GM12878 (cell line): Measurements from ENCODE around the gene CNMD. TPM values are rescaled to one million over a fixed set of nuclear protein-coding genes. Genes with fewer than 3 reads are reported as not detected.

Experiments
- ATAC-seq: fragments of 200-7000 bp; cut with Tn5 transposase; 3 replicates; pipeline ENCODE4 v1.9.1; 2020; ENCODE audit warnings: mild to moderate bottlenecking, moderate library complexity
- BruUV-seq: library from RNA; stranded (reverse); fragments of 400-500 nt; replicated peaks from 2 replicates; lab custom pipeline; 2021; lab: Mats Ljungman, UMichigan
- CTCF ChIA-PET: fragments of 300-600 bp; sonication (Branson Sonifier 250); formaldehyde crosslinking; extraction: SDS; loops from one replicate; lab custom pipeline; 2021; ENCODE audit warnings: inconsistent platforms; lab: Yijun Ruan, JAX
- POLR2A ChIA-PET: fragments of 350-600 bp; formaldehyde crosslinking; extraction: SDS; loops from one replicate; lab custom pipeline; 2021; ENCODE audit warnings: inconsistent platforms; lab: Charles Lee
- RAD21 ChIA-PET: fragments of 300-600 bp; sonication (Branson Sonifier 250); formaldehyde crosslinking; loops from one replicate; lab custom pipeline; 2023; ENCODE audit warnings: antibody characterized with exemption; ENCODE audit not compliant: unreplicated experiment; lab: Charles Lee
- SMC1A ChIA-PET: fragments of 300-600 bp; sonication (Branson Sonifier 250); formaldehyde crosslinking; loops from one replicate; lab custom pipeline; 2023; ENCODE audit not compliant: unreplicated experiment, uncharacterized antibody; lab: Charles Lee
- DNase-seq: peaks from one replicate; pipeline ENCODE4 v3.0.0-alpha.2; 2011; ENCODE audit warnings: low read depth, low spot score
- FAIRE-seq: peaks from 3 replicates; lab custom pipeline; 2011; peaks lifted over from hg19 to GRCh38; lab: Jason Lieb, UNC
- H2AFZ ChIP-seq: 2 replicates; pipeline ENCODE4 v1.6.0; 2011; ENCODE audit warnings: low read depth, low read length, control low read depth; ENCODE audit not compliant: control insufficient read depth
- H3K27ac ChIP-seq: 2 replicates; pipeline ENCODE4 v1.5.1; 2011; ENCODE audit warnings: control low read depth; ENCODE audit not compliant: control insufficient read depth, insufficient read depth
- H3K27me3 ChIP-seq, 2 experiments: replicated peaks in 1 of 2; 2 replicates each; pipeline versions ENCODE4 v1.6.0 to v1.6.1; 2011; ENCODE audit warnings: low read length in 1 of 2; ENCODE audit not compliant: control insufficient read depth in 2 of 2, insufficient read depth in 2 of 2
- H3K36me3 ChIP-seq, 2 experiments: 2 replicates each; pipeline ENCODE4 v1.5.1; 2011; ENCODE audit warnings: low read length in 1 of 2; ENCODE audit not compliant: control insufficient read depth in 2 of 2, insufficient read depth in 2 of 2
- H3K4me1 ChIP-seq: 2 replicates; pipeline ENCODE4 v1.6.1; 2011; ENCODE audit warnings: mild to moderate bottlenecking, low read length, moderate library complexity, mixed read lengths; ENCODE audit not compliant: control insufficient read depth, insufficient read depth
- H3K4me2 ChIP-seq: 2 replicates; pipeline ENCODE4 v1.6.0; 2011; ENCODE audit warnings: control low read depth; ENCODE audit not compliant: control insufficient read depth, insufficient read depth
- H3K4me3 ChIP-seq: fragments of 200-600 bp; sonication (generic); 2 replicates; pipeline ENCODE4 v1.5.1; 2016
- H3K79me2 ChIP-seq: 2 replicates; pipeline ENCODE4 v1.6.0; 2011; ENCODE audit warnings: low read length; ENCODE audit not compliant: control insufficient read depth, insufficient read depth
- H3K9ac ChIP-seq: 2 replicates; pipeline ENCODE4 v1.8.0; 2011; ENCODE audit warnings: low read length, control low read depth, mixed read lengths; ENCODE audit not compliant: control insufficient read depth, insufficient read depth
- H3K9me3 ChIP-seq: replicated peaks from 3 replicates; pipeline ENCODE4 v1.5.1; 2011; ENCODE audit warnings: mild to moderate bottlenecking, low read length; ENCODE audit not compliant: control insufficient read depth, insufficient read depth
- H4K20me1 ChIP-seq: 2 replicates; pipeline ENCODE4 v1.6.0; 2011; ENCODE audit not compliant: control insufficient read depth, insufficient read depth
- GATAD2B ChIP-seq: fragments of 450-650 bp; conservative IDR thresholded peaks from 2 replicates; pipeline ENCODE4 v1.6.1; 2017; ENCODE audit warnings: low read depth, mild to moderate bottlenecking, moderate library complexity
- SRF ChIP-seq, 2 experiments: IDR thresholded peaks; 2 replicates each; pipeline ENCODE4 v1.6.1; 2011; ENCODE audit warnings: low read depth in 2 of 2, low read length in 2 of 2, mild to moderate bottlenecking in 1 of 2, moderate library complexity in 1 of 2
- TAF1 ChIP-seq: IDR thresholded peaks from 2 replicates; pipeline ENCODE4 v1.6.1; 2011; ENCODE audit warnings: mild to moderate bottlenecking, low read depth, low read length, borderline replicate concordance
- YBX1 ChIP-seq: fragments of 450-650 bp; IDR thresholded peaks from 2 replicates; pipeline ENCODE4 v1.6.1; 2016; ENCODE audit warnings: antibody characterized with exemption
- WGBS: methylation state at CpG from one replicate; pipeline ENCODE4 v1.1.6; 2016; ENCODE audit warnings: low lambda C conversion rate; ENCODE audit not compliant: insufficient replicate concordance, insufficient coverage; ENCODE audit errors: missing lambda C conversion rate; 5-methylcytosine and 5-hydroxymethylcytosine counted together
- in situ Hi-C: fragments of 300-500 bp; cut with MboI; formaldehyde crosslinking; loops from 9 replicates; pipeline ENCODE4 v1.14.3; 2018; ENCODE audit warnings: mixed read lengths
- intact Hi-C: fragments of 100-400 bp; cut with micrococcal nuclease; formaldehyde crosslinking; loops from one replicate; pipeline ENCODE4 v1.14.2; 2022; ENCODE audit not compliant: unreplicated experiment
- polyA plus RNA-seq, 11 experiments: library from polyadenylated mRNA; depleted of rRNA in 4 of 11; unstranded in 6 of 11; stranded (reverse) in 5 of 11; fragments of >200 nt; fragmentation: Nextera tagmentation in 4 of 11; fragmentation: Illumina TruSeq in 1 of 11; extraction: Ambion mirVana in 4 of 11; extraction: Trizol in 1 of 11; gene quantifications; 1 replicate in 1 of 11; 2 replicates in 10 of 11; pipeline versions ENCODE4 v1.2.1 to v1.2.3, GENCODE V29; 2011 to 2016; ENCODE audit warnings: inconsistent platforms in 2 of 11, missing spikeins in 2 of 11, low read depth in 1 of 11
- total RNA-seq, 4 experiments: library from RNA; depleted of rRNA in 3 of 4; stranded (reverse); fragments of >200 nt in 3 of 4; fragmentation: Illumina TruSeq in 1 of 4; extraction: Trizol in 1 of 4; gene quantifications; 2 replicates each; pipeline versions ENCODE4 v1.2.1 to v1.2.3, GENCODE V29; 2013 to 2021
- TF ChIP-seq, protein P1 (sequence below): fragments of 450-650 bp; IDR thresholded peaks from 2 replicates; pipeline ENCODE4 v1.6.1; 2018; ENCODE audit warnings: borderline replicate concordance, mild to moderate bottlenecking; ENCODE audit not compliant: partially characterized antibody

CNMD gene
- total and polyA plus RNA-seq, 10 of the 15 experiments (the other 5 are each of a cell fraction or from before 2014, with no cell fraction given) = 0.31 to 1.6 (median 0.73) TPM

DNA sequence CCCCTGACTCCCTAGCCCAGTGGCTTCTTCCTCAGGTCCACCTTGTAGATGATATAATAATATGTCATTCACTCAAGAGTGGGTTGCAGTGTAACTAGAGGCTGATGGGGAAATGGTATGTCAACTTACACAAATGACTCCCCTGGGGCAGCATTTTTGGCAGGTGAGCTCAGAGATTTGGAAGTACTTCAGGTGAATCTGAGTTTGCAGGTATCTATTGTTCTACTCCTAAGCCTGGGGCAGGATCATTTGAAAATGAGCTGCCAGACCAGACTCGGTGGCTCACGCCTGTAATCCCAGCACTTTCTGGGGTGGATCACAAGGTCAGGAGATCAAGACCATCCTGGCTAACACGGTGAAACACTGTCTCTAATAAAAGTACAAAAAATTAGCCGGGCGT is 11.6 kb upstream of the CNMD start:
- ChIA-PET RAD21 (interaction anchor here (1.1 to 1.5 kb wide), 4 partner anchors 26 to 75 kb away, joined by 3 to 4 read pairs (median 4); no protein-coding TSS in a partner anchor), SMC1A (interaction anchor here (0.7 to 2.2 kb wide), 11 partner anchors 9 to 94 kb away, joined by 3 to 6 read pairs (median 4); no protein-coding TSS in a partner anchor), POLR2A (interaction anchor here (1.4 kb wide), 1 partner anchor 19 kb away, joined by 4 read pairs; no protein-coding TSS in a partner anchor), CTCF (interaction anchor here (0.9 to 1.6 kb wide), 3 partner anchors 14 to 58 kb away, joined by 3 read pairs; no protein-coding TSS in a partner anchor)
- no peaks in the 10 kb centered on the region for H3K79me2 ChIP-seq
- in situ Hi-C loops = no loop called here
- no peaks in the 10 kb centered on the region for H3K4me1 ChIP-seq
- no peaks in the 10 kb centered on the region for H4K20me1 ChIP-seq
- WGBS = 36% methylated on average over 5 of the region's 5 CpGs
- no peak overlapping the region for H3K27ac ChIP-seq
- H2AFZ ChIP-seq = no peak overlapping the region
- no peaks in the 10 kb centered on the region for H3K9me3 ChIP-seq
- H3K36me3 ChIP-seq = no peaks in the 10 kb centered on the region
- TF ChIP-seq YBX1 = no peak
- no peak for TF ChIP-seq TAF1
- no peak for TF ChIP-seq SRF (IDR thresholded peaks at IDR 0.05; ENCODE audit: low read depth in 2 of 2, low read length in 2 of 2)
- TF ChIP-seq, protein P1, sequence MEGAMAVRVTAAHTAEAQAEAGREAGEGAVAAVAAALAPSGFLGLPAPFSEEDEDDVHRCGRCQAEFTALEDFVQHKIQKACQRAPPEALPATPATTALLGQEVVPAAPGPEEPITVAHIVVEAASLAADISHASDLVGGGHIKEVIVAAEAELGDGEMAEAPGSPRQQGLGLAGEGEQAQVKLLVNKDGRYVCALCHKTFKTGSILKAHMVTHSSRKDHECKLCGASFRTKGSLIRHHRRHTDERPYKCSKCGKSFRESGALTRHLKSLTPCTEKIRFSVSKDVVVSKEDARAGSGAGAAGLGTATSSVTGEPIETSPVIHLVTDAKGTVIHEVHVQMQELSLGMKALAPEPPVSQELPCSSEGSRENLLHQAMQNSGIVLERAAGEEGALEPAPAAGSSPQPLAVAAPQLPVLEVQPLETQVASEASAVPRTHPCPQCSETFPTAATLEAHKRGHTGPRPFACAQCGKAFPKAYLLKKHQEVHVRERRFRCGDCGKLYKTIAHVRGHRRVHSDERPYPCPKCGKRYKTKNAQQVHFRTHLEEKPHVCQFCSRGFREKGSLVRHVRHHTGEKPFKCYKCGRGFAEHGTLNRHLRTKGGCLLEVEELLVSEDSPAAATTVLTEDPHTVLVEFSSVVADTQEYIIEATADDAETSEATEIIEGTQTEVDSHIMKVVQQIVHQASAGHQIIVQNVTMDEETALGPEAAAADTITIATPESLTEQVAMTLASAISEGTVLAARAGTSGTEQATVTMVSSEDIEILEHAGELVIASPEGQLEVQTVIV = no peak
- TF ChIP-seq GATAD2B = no peak
- intact Hi-C loops = no loop called here
- DNase-seq (no peak), ATAC-seq (no peak), FAIRE-seq (no peak)
- no peak overlapping the region for H3K4me3 ChIP-seq
- no TSS peak for BruUV-seq
- no peak overlapping the region for H3K9ac ChIP-seq
- H3K4me2 ChIP-seq = no peak overlapping the region
- no peaks in the 10 kb centered on the region; a peak in 1 of 4 replicates for H3K27me3 ChIP-seq
